Liver (tissue), 9 donors: Measurements from ENCODE around the gene SV2B. TPM values are rescaled to one million over a fixed set of nuclear protein-coding genes. Genes with fewer than 3 reads are reported as not detected.

Experiments
- DNase-seq: peaks from one replicate; pipeline ENCODE4 v3.0.0-alpha.2; 2017; ENCODE audit warnings: low spot score
- H3K27ac ChIP-seq, 2 donors: one replicate each; pipeline ENCODE4 v1.7.0; 2013; ENCODE audit warnings: inconsistent platforms in 2 of 2, low read length in 2 of 2, control low read depth in 1 of 2, low read depth in 1 of 2, mild to moderate bottlenecking in 1 of 2
- H3K27me3 ChIP-seq, 4 donors: one replicate each; pipeline versions ENCODE4 v1.6.1 to v1.7.0; 2013; ENCODE audit warnings: low read length in 3 of 4, inconsistent platforms in 1 of 4, mild to moderate bottlenecking in 1 of 4, moderate library complexity in 1 of 4; ENCODE audit not compliant: control insufficient read depth in 4 of 4, insufficient read depth in 4 of 4
- H3K36me3 ChIP-seq, 4 donors: one replicate each; pipeline versions ENCODE4 v1.6.1 to v1.7.0; 2013; ENCODE audit warnings: low read length in 3 of 4, mild to moderate bottlenecking in 3 of 4, low read depth in 1 of 4, moderate library complexity in 1 of 4; ENCODE audit not compliant: control insufficient read depth in 4 of 4, insufficient read depth in 3 of 4
- H3K4me1 ChIP-seq, 4 donors: one replicate each; pipeline versions ENCODE4 v1.6.1 to v1.7.0; 2013; ENCODE audit warnings: low read length in 3 of 4, mild to moderate bottlenecking in 3 of 4, moderate library complexity in 1 of 4; ENCODE audit not compliant: control insufficient read depth in 4 of 4, insufficient read depth in 4 of 4
- H3K4me3 ChIP-seq, 3 donors: one replicate each; pipeline versions ENCODE4 v1.6.1 to v1.7.0; 2013; ENCODE audit warnings: low read length in 3 of 3, control low read depth in 1 of 3, low read depth in 1 of 3, mild to moderate bottlenecking in 1 of 3
- H3K9ac ChIP-seq, 2 donors: one replicate each; pipeline ENCODE4 v1.7.0; 2013; ENCODE audit warnings: low read length in 2 of 2, mild to moderate bottlenecking in 2 of 2, moderate library complexity in 2 of 2, control low read depth in 1 of 2, low read depth in 1 of 2
- H3K9me3 ChIP-seq, 4 donors: one replicate each; pipeline versions ENCODE4 v1.6.1 to v1.7.0; 2013; ENCODE audit warnings: low read length in 3 of 4; ENCODE audit not compliant: control insufficient read depth in 4 of 4
- EGR1 ChIP-seq, 2 donors: IDR thresholded peaks; 2 replicates each; pipeline ENCODE4 v1.6.1; 2016 to 2018; ENCODE audit warnings: antibody characterized with exemption in 2 of 2, low read depth in 2 of 2
- FOXA2 ChIP-seq: IDR thresholded peaks from 2 replicates; pipeline ENCODE4 v1.6.1; 2016; ENCODE audit warnings: antibody characterized with exemption
- HNF4A ChIP-seq, 2 donors: conservative IDR thresholded peaks; 2 replicates each; pipeline ENCODE4 v1.6.1; 2016; ENCODE audit warnings: antibody characterized with exemption in 2 of 2, mild to moderate bottlenecking in 2 of 2
- JUND ChIP-seq, 2 donors: IDR thresholded peaks; 2 replicates each; pipeline ENCODE4 v1.6.1; 2016; ENCODE audit warnings: antibody characterized with exemption in 2 of 2
- NR2F2 ChIP-seq: IDR thresholded peaks from 2 replicates; pipeline ENCODE4 v1.6.1; 2016; ENCODE audit warnings: antibody characterized with exemption
- RAD21 ChIP-seq, 2 donors: IDR thresholded peaks; 2 replicates each; pipeline ENCODE4 v1.6.1; 2016; ENCODE audit warnings: antibody characterized with exemption in 2 of 2, mild to moderate bottlenecking in 2 of 2
- RXRA ChIP-seq, 2 donors: IDR thresholded peaks; 2 replicates each; pipeline ENCODE4 v1.6.1; 2017 to 2018; ENCODE audit warnings: antibody characterized with exemption in 2 of 2, mild to moderate bottlenecking in 1 of 2
- SP1 ChIP-seq: IDR thresholded peaks from 2 replicates; pipeline ENCODE4 v1.6.1; 2018; ENCODE audit warnings: antibody characterized with exemption, mild to moderate bottlenecking
- TAF1 ChIP-seq: conservative IDR thresholded peaks from 2 replicates; pipeline ENCODE4 v1.6.1; 2016; ENCODE audit warnings: antibody characterized with exemption, mild to moderate bottlenecking
- WGBS: extraction: QIAGEN DNeasy Blood & Tissue Kit; methylation state at CpG from one replicate; pipeline ENCODE4 v1.1.7; 2013; 5-methylcytosine and 5-hydroxymethylcytosine counted together
- polyA plus RNA-seq, 2 donors: library from polyadenylated mRNA; stranded (reverse) in 1 of 2; unstranded in 1 of 2; fragments of 200-250 nt in 1 of 2; fragments of >200 nt in 1 of 2; fragmentation: Nextera tagmentation in 1 of 2; extraction: Ambion mirVana in 1 of 2; gene quantifications; one replicate each; pipeline versions ENCODE4 v1.2.1 to v1.2.3, GENCODE V29; 2013 to 2015
- total RNA-seq, 2 donors: library from RNA; depleted of rRNA; stranded (reverse); fragments of >200 nt; gene quantifications; one replicate each; pipeline ENCODE4 v1.2.3, GENCODE V29; 2014
- TF ChIP-seq, protein P1 (sequence below): IDR thresholded peaks from 2 replicates; pipeline ENCODE4 v1.6.1; 2016; ENCODE audit warnings: antibody characterized with exemption
- TF ChIP-seq, protein P2 (sequence below): IDR thresholded peaks from 2 replicates; pipeline ENCODE4 v1.6.1; 2016; ENCODE audit warnings: antibody characterized with exemption, mild to moderate bottlenecking
- TF ChIP-seq, protein P3 (sequence below): IDR thresholded peaks from 2 replicates; pipeline ENCODE4 v1.6.1; 2016; ENCODE audit warnings: antibody characterized with exemption
- TF ChIP-seq, protein P4 (sequence below): IDR thresholded peaks from 2 replicates; pipeline ENCODE4 v1.6.1; 2016; ENCODE audit warnings: antibody characterized with exemption
- TF ChIP-seq, protein P5 (sequence below): fragments of 150-350 bp; IDR thresholded peaks from 2 replicates; pipeline ENCODE4 v1.5.1; 2017; ENCODE audit warnings: improper control_type of control experiment, low read depth, low read length; ENCODE audit not compliant: missing input control
- donor health status: healthy.
- donor health status: healthy.
- donor health status: healthy.
- donor health status: healthy.
- donor health status: healthy.

The SV2B gene
- total and polyA plus RNA-seq, 4 donors: 0.08 to 0.16 (median 0.09) TPM; not detected in 1

DNA sequence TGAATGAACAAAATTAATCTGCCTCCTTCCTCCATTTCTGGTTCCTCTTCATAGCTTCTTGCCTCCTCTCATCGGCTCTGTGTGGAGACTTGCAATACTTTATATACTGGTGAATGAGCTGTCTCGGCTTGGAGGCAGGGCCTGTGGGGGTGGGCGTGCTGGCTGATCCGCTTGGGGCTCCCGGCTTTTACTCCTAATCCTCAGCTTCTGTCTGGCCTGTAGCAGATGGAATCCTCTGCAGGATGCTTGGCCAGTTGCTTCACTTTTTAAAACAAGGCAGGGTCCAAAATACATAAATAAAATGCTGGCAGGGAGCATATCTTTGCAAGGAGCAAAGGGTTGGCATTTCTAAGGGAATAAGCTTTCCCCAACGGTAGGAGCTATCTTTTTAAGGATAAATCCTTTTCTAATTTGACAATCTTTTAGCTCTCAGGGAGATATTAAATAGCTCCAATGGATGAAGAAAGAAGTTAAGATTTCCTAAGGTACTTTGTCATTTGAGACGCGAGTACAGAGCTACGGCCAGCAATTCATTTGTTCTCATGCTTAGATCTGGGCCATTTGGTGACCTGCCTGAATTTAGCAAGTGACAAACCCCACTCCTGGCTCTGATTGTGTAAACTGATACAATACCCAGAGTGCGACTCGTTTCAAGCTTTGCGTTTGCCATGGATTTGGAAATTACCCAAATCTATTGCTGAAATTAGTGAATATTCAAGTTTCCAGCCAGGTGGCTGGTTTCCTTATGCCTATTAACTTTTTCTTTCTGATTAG is 18.9 kb downstream of the SV2B start:
- no peak for DNase-seq
- Histone ChIP-seq H3K36me3 (no peaks in the 10 kb centered on the region), H3K27me3 (peaks cover 0 to 5% (median 2%) of the 10 kb centered on the region in 4 donors), H3K9me3 (no peaks in the 10 kb centered on the region), H3K4me1 (no peaks in the 10 kb centered on the region), H3K9ac (no peak overlapping the region), H3K27ac (no peak overlapping the region), H3K4me3 (no peak overlapping the region)
- TF ChIP-seq FOXA2 (no peak), RAD21 (IDR thresholded peaks at IDR 0.05) (no peak), JUND (IDR thresholded peaks at IDR 0.05) (no peak), SP1 (no peak), TAF1 (no peak), RXRA (IDR thresholded peaks at IDR 0.05) (no peak)
- TF ChIP-seq, protein P1, sequence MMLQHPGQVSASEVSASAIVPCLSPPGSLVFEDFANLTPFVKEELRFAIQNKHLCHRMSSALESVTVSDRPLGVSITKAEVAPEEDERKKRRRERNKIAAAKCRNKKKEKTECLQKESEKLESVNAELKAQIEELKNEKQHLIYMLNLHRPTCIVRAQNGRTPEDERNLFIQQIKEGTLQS: no peak
- TF ChIP-seq, protein P2, sequence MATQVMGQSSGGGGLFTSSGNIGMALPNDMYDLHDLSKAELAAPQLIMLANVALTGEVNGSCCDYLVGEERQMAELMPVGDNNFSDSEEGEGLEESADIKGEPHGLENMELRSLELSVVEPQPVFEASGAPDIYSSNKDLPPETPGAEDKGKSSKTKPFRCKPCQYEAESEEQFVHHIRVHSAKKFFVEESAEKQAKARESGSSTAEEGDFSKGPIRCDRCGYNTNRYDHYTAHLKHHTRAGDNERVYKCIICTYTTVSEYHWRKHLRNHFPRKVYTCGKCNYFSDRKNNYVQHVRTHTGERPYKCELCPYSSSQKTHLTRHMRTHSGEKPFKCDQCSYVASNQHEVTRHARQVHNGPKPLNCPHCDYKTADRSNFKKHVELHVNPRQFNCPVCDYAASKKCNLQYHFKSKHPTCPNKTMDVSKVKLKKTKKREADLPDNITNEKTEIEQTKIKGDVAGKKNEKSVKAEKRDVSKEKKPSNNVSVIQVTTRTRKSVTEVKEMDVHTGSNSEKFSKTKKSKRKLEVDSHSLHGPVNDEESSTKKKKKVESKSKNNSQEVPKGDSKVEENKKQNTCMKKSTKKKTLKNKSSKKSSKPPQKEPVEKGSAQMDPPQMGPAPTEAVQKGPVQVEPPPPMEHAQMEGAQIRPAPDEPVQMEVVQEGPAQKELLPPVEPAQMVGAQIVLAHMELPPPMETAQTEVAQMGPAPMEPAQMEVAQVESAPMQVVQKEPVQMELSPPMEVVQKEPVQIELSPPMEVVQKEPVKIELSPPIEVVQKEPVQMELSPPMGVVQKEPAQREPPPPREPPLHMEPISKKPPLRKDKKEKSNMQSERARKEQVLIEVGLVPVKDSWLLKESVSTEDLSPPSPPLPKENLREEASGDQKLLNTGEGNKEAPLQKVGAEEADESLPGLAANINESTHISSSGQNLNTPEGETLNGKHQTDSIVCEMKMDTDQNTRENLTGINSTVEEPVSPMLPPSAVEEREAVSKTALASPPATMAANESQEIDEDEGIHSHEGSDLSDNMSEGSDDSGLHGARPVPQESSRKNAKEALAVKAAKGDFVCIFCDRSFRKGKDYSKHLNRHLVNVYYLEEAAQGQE: no peak
- WGBS: 79% methylated on average over 12 of the region's 12 CpGs

DNA sequence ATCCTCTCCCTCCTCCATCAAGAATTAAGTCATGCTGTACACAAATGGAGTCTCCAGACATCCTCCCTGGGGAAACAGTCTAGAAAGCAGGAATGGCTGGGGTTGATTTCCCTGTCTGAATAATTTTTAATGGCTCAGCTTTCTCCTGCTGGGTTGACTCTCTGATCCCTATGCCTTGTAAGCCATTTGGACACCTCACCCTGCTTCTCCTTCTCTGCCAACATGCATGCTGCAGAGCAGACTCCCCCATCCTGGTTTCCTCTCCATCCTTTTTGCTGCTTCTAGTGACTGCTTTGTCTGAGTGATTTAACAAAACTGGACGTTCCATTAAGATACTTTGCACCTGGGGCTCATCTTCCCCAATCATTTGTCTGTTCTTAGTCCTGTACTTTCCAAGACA is 22.2 kb downstream of the SV2B start:
- Histone ChIP-seq H3K27ac (no peak overlapping the region), H3K4me1 (no peaks in the 10 kb centered on the region), H3K36me3 (no peaks in the 10 kb centered on the region), H3K27me3 (peaks cover 0 to 7% (median 3%) of the 10 kb centered on the region in 4 donors), H3K9ac (no peak overlapping the region), H3K4me3 (no peak overlapping the region), H3K9me3 (no peaks in the 10 kb centered on the region)
- WGBS: 49% methylated on average over 1 of the region's 1 CpG
- TF ChIP-seq HNF4A (conservative IDR thresholded peaks at IDR 0.05): no peak
- no peak for TF ChIP-seq EGR1 (IDR thresholded peaks at IDR 0.05; ENCODE audit: low read depth in 2 of 2)
- TF ChIP-seq, protein P3, sequence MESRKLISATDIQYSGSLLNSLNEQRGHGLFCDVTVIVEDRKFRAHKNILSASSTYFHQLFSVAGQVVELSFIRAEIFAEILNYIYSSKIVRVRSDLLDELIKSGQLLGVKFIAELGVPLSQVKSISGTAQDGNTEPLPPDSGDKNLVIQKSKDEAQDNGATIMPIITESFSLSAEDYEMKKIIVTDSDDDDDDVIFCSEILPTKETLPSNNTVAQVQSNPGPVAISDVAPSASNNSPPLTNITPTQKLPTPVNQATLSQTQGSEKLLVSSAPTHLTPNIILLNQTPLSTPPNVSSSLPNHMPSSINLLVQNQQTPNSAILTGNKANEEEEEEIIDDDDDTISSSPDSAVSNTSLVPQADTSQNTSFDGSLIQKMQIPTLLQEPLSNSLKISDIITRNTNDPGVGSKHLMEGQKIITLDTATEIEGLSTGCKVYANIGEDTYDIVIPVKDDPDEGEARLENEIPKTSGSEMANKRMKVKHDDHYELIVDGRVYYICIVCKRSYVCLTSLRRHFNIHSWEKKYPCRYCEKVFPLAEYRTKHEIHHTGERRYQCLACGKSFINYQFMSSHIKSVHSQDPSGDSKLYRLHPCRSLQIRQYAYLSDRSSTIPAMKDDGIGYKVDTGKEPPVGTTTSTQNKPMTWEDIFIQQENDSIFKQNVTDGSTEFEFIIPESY: no peak
- TF ChIP-seq, protein P1: no peak
- TF ChIP-seq, protein P4, sequence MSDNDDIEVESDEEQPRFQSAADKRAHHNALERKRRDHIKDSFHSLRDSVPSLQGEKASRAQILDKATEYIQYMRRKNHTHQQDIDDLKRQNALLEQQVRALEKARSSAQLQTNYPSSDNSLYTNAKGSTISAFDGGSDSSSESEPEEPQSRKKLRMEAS: no peak
- no peak for TF ChIP-seq TAF1
- TF ChIP-seq NR2F2: no peak
- TF ChIP-seq, protein P5, sequence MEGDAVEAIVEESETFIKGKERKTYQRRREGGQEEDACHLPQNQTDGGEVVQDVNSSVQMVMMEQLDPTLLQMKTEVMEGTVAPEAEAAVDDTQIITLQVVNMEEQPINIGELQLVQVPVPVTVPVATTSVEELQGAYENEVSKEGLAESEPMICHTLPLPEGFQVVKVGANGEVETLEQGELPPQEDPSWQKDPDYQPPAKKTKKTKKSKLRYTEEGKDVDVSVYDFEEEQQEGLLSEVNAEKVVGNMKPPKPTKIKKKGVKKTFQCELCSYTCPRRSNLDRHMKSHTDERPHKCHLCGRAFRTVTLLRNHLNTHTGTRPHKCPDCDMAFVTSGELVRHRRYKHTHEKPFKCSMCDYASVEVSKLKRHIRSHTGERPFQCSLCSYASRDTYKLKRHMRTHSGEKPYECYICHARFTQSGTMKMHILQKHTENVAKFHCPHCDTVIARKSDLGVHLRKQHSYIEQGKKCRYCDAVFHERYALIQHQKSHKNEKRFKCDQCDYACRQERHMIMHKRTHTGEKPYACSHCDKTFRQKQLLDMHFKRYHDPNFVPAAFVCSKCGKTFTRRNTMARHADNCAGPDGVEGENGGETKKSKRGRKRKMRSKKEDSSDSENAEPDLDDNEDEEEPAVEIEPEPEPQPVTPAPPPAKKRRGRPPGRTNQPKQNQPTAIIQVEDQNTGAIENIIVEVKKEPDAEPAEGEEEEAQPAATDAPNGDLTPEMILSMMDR: no peak
- no peak for DNase-seq
